GM19025 (cell line): ENCODE measurements around the gene ZCCHC13.
"Not testable (repeated sequence)": the region's sequence is repeated elsewhere in the genome, so short reads cannot be mapped to it uniquely, and the experiment has no call there.

Source experiments
- ATAC-seq: cut with Tn5 transposase; IDR thresholded peaks from one replicate; pipeline ENCODE4 v1.9.1; 2021; ENCODE audit warnings: mild to moderate bottlenecking, low read depth, moderate library complexity; ENCODE audit not compliant: unreplicated experiment

The ZCCHC13 gene

DNA sequence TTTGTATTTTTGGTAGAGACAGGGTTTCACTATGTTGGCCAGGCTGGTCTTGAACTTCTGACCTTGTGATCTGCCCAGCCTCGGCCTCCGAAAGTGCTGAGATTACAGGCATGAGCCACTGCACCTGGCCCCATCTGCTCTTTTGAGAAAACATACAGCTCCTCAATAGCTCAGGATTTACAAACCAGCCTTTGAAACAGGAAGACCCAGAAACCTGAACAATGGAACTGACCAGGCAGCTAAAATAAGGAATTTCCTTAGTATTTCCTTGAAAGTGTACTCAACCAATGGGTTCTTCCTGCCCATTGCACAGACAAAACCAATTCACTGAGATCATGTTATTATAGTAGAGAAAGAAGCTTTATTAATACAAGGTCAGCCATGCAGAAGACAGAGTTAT, 15.3 kb downstream of the ZCCHC13 start:
- not testable (repeated sequence) for ATAC-seq

DNA sequence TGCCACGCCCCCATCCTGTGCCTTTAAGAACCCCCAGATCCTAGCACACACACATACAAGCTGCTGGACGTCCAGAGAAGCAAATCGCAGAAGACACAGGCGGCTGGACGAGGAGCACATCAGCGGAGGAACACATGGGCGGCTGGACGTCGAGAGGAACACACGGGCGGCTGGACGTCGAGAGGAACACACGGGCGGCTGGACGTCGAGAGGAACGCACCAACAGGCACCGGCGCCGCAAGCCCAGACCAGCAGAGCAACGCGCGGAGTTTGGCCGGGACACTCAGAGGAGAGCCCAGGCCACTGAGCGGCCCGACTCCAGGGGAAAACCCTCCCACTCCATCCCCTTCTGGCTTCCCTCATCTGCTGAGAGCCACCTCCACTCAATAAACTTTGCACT, 17.2 kb downstream of the ZCCHC13 start:
- no peak for ATAC-seq

DNA sequence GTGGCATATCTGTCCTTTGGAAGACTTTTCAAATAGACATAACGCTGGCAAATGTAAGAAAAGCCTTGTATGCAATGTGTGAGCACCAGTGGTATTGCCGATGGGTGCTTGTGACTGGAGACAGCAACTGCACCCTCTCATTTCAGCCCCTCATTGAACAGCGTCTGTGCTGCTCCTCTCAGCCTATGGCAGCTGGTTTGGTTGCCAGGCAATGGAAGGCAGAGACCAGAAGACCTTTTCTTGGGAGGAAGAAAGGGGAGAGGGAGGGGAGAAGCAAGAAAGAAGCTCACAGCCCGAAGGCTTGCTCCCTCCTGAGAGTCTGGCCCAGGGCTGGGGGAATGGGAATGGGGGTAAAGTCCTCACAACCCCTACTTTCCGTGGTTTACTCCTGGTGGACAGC, 20.2 kb downstream of the ZCCHC13 start:
- no peak for ATAC-seq

DNA sequence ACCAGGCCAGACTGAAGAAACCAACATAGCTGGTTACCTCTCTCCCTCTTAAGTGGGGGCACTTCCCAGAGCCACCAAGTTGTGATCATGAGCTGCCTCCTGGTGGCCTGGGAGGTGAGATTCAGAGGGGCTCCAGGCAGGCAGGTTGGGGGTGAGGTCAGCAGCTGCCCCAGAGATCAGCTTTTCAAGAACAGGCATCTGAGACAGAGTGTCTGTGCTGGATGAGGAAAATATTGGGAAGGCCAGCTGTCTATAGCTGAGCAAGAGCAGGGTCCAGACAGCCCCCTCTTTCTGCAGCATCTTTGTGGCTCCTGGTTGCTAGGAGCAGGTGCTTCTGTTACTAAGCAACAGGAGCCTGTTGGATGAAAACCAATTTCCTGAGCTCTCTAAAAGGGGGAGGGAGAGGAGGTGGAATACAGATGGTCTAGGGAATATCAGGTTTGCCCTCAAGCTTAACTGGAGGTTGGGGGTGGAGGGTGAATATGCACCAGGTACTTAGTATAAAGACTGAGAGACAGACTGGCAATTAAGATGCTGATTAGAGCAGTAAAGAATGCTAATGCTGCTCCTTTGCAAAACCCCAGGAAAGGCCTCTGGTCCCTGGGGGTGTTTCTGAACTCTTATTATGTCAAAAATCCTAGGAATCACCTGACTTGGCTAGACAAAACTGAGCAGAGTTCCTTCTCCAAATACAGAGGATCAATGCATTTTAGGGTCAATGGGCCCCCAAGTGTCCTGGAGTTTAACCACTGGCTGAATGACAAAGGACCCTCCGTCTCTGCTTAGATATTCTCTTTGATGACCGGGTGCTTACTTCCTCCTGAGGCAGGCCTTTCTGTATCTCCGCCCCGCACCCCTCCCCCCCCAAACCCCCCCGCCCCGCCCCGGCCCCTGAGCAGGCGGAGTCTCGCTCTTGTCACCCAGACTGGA, 21.4 kb downstream of the ZCCHC13 start:
- no peak for ATAC-seq

DNA sequence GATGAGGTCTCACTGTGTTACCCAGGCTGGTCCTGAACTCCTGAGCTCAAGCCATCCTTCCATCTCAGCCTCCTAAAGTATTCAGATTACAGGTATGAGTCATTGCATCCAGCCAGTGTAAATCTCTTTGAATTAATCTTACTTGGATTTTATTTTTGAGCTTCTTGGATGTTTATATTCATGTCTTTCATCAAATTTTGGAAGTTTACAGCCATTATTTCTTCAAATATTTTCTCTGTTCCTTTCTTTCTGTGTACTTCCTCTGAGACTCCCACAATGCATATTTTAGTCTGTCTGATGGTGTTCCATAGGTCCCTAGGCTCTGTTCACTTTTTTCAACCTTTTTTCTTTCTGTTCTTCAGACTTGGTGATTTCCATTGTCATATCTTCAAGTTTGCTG, 34.9 kb downstream of the ZCCHC13 start:
- ATAC-seq = no peak

DNA sequence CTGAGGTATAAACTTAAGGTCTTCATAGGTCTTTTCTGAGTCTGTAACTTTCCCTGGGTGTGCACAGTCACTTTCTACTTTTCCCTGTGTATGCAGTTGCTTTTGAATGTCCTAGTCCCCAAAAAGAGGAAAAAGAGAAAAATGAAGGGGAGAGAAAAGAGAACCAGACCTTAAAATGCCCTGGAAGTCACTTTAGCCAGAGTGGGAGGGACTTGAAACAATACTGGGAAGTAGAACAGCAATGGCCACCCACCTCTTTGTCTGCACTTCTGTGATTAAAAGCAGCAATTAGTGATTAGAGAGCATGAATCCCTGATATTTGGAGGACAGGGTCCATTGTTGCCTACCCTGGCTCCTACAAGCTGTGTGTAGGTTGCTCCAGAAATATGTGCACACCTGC, 36.1 kb downstream of the ZCCHC13 start:
- no peak for ATAC-seq

DNA sequence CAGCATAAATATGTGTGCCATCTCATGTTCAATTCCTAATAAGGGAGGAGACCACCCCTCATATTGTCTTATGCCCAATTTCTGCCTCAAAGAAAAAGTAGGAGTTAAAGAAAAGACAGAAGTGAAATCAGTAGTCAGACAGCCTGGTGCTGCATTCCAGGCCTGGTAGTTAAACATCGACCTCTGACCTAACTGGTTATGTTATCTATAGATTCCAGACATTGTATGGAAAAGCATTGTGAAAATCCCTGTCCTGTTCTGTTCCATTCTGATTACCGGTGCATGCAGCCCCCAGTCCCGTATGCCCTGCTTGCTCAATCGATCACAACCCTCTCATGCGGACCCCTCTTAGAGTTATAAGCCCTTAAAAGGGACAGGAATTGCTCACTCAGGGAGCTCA, 38.2 kb downstream of the ZCCHC13 start:
- not testable (repeated sequence) for ATAC-seq

DNA sequence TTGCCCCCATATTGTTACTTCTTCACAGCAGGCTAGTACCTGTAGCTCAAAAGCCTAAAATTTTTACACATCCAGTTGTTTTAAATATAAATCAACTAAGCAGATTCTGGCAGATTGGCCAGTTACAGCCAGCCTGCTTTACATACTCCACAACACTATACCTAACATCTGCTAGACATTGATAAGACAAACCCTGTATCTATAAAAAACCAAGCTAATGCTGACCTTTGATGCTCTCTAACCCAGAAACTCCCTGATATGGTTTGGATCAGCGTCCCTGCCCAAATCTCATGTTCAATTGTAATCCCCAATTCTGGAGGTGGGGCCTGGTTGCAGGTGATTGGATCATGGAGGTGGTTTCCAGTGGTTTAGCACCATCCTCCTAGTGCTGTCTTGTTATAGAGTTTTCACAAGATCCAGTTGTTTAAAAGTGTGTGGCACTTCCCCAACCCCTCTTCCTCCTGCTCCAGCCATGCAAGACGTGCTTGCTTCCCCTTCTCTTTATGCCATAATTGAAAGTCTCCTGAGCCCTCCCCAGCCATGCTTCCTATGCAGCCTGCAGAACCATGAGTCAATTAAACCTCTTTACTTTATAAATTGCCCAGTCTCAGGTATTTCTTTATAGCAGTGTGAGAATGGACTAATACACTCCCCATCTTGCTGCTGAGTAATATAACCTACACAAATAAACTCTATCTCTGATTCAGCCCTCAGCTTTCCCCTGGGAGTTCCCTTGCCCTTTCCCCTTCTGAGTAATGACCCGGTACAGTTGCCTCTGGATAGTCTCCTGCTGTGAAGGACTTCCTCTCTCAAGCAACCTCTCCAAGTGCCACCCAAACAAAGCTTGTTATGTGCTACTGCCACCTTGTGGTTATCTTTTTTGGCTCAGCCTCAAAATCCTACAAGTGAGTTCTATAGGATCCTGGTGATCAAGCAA, 39.6 kb downstream of the ZCCHC13 start:
- ATAC-seq = peak; percentile 83

DNA sequence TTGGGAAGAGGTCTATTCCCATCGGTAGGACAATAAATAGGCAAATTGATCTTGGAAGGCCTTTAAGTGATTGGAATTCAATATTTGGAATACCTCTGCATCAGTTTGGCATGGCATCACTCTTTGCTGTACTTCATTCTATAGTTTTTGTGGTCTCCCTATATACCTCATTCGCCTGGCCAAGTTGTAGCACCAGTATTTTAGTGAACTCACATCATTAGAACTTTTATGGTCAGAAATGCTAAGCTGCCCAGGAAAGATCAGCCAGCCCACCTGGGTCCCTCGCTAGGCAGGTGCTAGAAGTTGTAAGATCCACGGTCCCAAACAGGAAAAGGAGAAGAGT, 40.3 kb downstream of the ZCCHC13 start:
- ATAC-seq = no peak

DNA sequence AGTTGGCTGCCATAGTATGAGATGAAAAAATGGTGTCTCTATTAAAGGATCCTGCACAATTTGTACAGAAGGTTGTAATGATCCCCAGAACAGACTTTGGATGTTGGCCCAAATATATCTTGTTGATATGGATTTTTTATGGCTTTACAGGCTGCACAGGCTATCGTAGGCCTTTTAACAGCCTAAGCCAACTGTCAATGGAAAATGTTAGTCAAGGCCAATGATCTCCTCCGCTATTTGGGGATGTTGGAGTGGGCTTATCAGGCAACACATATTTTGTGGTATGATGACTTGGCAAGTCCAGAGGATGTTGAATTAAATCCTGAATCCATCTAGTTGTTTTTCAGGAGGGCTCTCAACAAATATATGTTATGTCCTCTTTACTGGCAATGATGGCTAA, 42.1 kb downstream of the ZCCHC13 start:
- ATAC-seq = no peak

DNA sequence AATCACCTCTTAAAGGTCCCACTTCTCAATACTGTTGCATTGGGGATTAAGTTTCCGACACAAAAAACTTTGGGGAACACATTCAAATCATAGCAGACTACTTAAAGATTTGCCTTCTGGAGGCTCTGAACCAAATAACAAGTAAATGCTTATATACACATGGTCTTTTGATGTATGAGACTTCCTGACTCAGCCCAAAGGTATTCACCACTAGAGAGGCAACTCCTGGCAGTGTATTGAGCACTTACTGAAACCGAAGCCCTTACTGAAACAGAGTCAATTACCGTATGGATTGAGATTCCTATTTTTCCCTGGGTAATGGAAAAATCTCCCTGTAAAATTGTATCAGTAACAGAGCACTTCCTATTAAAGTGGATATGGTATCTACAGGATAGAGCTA, 45.4 kb downstream of the ZCCHC13 start:
- no peak for ATAC-seq

DNA sequence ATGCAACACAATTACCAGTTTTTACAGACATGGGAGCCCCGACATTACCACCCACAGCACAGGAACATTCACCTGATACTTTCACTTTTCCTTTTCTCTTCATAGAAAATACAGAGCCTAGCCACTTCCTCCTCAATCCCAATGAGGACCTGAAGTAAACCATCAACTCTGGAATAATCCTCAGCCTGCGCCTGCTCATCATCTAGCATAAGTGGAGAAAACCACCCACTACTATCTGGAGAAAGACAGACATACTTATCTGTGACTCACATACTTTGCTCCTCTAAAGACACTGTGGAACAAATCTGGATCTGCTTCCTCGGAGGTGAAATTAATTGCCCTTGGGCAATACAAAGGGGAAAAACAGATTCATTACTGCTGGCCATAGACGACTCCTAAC, 47.8 kb downstream of the ZCCHC13 start:
- ATAC-seq = no peak

DNA sequence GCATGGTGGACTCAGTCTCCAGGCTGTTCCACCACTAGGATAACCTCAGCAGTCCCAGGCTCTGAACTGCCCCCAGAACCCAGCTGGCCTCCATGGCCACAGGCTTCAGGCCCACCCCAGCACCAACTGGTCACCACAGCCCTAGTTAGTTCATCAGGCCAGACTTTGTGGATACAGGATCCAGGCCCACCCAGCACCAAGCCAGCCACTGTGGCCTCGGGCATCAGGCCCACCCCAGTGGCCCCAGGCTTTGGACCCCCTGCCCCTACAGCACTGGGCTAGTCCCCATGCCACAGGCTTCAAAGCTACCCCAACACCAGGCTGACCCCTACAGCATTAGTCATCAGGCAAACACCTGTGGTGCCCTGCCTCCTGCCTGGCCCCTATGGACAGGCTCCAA, 50.0 kb downstream of the ZCCHC13 start:
- ATAC-seq = no peak
